HG03575 (cell line): ENCODE data around the gene PDCD5.
"Not testable (repeated sequence)": the region's sequence is repeated elsewhere in the genome, so short reads cannot be mapped to it uniquely, and the experiment has no call there.

Experiments used
- ATAC-seq: cut with Tn5 transposase; IDR thresholded peaks from one replicate; pipeline ENCODE4 v1.9.1; 2021; ENCODE audit not compliant: unreplicated experiment, insufficient number of reproducible peaks, low FRiP score; ENCODE audit errors: extremely low read depth

The PDCD5 gene

GRCh38 chr19:32580901-32581704 lies at the start of gene PDCD5:
PDCD5 (plus strand) TSS chr19:32581190; CDS start chr19:32581262, 72 bp downstream.
- peak; percentile 60 for ATAC-seq

GRCh38 chr19:32532233-32532632 lies 48.8 kb upstream of the PDCD5 start:
- ATAC-seq: no peak

- no peak for ATAC-seq
Observed at GRCh38 chr19:32537580-32537979, 43.4 kb upstream of the PDCD5 start.

- no peak for ATAC-seq
Observed at GRCh38 chr19:32539240-32539916, 41.6 kb upstream of the PDCD5 start.

GRCh38 chr19:32540621-32541020 lies 40.4 kb upstream of the PDCD5 start:
- no peak for ATAC-seq

- not testable (repeated sequence) for ATAC-seq
Observed at GRCh38 chr19:32541376-32541775, 39.6 kb upstream of the PDCD5 start.

- no peak for ATAC-seq
Observed at GRCh38 chr19:32542477-32543108, 38.4 kb upstream of the PDCD5 start.

GRCh38 chr19:32543115-32543900 lies 37.7 kb upstream of the PDCD5 start:
- ATAC-seq: no peak

- no peak for ATAC-seq
Observed at GRCh38 chr19:32544917-32545316, 36.1 kb upstream of the PDCD5 start.

GRCh38 chr19:32550666-32551065 lies 30.3 kb upstream of the PDCD5 start:
- no peak for ATAC-seq

GRCh38 chr19:32555786-32556185 lies 25.2 kb upstream of the PDCD5 start:
- ATAC-seq: no peak

- ATAC-seq: no peak
Observed at GRCh38 chr19:32558607-32559228, 22.3 kb upstream of the PDCD5 start.

GRCh38 chr19:32563761-32564160 lies 17.2 kb upstream of the PDCD5 start:
- no peak for ATAC-seq

- ATAC-seq: no peak
Observed at GRCh38 chr19:32566246-32566830, 14.7 kb upstream of the PDCD5 start.

GRCh38 chr19:32567486-32567885 lies 13.5 kb upstream of the PDCD5 start:
- ATAC-seq: no peak

GRCh38 chr19:32570081-32570785 lies 10.8 kb upstream of the PDCD5 start:
- no peak for ATAC-seq

- not testable (repeated sequence) for ATAC-seq
Observed at GRCh38 chr19:32571471-32572075, 9.4 kb upstream of the PDCD5 start.
